ENCODE measurements around the gene EXOC5.

GRCh38 chr14:57291692-57292647 lies 23.3 kb upstream of the EXOC5 start:
- TF ChIP-seq EZH2 (IDR thresholded peaks at IDR 0.05; ENCODE audit: insufficient read depth, poor library complexity, severe bottlenecking) = no peak
- TF ChIP-seq EZH2phosphoT487 (IDR thresholded peaks at IDR 0.05; ENCODE audit: insufficient read depth, low read depth) = no peak
